SKM-1 (cell line): ENCODE measurements around the gene NKX1-2.
"Not testable (repeated sequence)": the region's sequence is repeated elsewhere in the genome, so short reads cannot be mapped to it uniquely, and the experiment has no call there.

Source experiments
- DNase-seq: peaks from one replicate; lab custom pipeline; 2025; ENCODE audit not compliant: unreplicated experiment; lab: John Stamatoyannopoulos, UW

Gene NKX1-2

GRCh38 chr10:124453960-124454610 is 4.2 kb upstream of the NKX1-2 start:
- no peak for DNase-seq

DNA sequence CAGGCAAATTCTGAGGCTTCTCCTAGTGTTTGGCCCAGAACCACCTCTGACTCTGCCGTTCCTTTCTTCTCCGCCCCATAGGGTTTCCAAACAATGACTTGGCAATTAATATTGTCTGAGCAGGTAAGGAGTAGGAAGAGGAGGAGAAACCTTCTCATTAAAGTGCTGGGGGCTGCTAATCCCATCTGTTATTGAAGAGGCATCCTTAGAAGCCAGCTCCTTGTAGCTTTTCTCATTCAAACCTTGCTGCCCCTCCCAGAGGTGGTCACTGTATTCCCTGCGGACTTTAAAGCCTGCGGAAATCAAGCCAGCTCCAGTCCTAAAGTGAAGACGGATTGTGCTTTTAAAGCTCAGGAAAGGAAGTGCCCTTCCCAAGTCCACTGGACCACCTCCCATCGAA is 1.4 kb upstream of the NKX1-2 start:
- no peak for DNase-seq

GRCh38 chr10:124450783-124451057 is 885 bp upstream of the NKX1-2 start:
- no peak for DNase-seq

DNA sequence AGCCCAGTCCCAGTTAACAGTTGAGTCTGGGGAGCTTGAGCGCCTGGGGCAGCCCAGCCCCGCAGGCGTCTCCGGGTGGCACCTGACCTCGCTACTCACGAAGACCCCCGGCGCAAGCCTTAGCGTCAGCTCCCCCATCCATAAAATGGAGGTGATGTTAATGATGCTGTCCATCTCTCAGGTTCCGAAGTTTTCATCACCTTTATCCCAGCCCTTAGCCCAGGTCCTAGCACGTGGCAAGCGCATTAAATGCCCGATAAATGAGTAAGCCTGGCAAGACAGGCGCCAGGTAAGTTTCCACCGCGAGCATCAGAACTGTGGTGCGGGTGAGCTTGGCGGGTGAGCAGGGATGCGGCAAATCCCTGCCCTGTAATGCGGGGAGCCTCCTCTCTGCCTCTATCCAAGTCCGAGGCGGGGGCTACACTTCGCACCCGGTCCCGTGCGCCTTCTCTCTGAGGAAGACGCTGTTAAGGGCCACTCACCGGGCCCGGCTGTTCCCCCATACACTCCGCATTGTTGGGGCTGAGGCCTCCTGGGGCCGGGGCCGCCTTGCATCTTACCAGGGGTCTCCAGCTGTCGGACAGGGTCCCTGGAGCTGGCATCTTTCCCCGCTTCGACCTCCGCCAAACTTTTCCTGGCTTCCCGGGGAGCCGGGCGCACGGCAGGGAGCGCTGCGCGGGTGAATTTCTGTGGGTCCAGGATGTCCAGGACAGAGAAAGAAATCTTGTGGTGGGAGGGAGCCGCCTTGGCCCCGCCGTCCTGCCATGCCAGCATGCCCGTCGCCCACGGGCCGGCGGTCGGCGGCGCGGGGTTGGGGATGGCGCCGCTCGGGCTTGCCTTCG is 444 bp downstream of the NKX1-2 start:
- no peak for DNase-seq

DNA sequence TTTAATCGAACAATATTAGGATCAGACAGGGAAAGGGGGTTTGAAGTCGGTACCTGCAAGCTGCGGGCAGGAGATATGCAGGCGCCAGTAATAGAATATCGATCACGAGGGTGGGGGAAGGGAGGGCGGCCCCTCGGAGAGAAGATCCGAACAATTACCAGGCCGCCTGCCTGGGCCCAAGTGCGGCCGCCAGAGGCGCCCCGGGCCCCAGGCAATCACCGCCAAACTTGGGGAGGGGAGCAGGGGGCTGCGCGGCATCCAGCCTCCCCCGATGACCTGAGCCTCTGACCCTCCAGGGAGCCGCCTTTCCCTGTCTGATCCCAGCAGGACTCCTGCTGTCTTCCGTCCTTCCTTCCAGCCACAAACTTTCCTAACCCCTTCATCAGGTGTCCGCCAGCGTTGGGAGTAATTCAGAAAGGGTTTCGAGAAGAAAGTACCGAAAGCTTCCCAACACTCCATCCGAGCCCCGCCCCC is 1.1 kb downstream of the NKX1-2 start:
- DNase-seq: no peak

DNA sequence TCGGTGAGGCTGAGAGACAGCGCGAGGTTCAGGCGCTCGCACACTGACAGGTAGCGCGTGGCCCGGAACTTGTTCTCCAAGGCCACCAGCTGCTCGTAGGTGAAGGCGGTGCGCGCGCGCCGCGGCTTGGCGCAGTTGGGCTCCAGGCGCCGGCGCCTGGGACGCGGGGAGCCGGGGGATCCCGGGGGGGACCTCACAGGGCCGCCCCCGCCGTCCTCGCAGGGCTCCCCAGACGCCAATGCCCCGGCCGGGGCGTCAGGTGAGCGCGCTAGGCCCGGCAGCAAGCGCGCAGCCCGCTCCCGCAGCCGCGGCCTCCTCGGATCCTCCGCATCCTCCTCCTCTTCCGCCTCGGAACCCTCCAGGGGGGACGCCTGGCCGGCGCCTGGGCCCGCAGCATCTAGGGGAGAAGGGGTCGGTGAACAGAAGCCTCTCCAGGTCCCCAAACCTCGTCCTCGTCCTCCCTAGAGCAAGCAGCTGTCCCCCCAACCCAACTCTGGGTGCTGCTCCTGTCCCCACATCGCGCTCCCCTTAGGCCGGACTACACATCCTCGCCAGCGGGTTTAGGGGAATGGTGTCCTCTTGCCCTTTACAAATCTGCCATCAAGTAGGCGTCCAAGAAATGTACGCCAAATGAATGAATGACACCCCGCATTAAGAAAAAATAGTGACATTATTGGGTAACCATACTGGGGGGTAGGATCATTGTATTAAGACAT is 1.9 kb downstream of the NKX1-2 start:
- DNase-seq: no peak

DNA sequence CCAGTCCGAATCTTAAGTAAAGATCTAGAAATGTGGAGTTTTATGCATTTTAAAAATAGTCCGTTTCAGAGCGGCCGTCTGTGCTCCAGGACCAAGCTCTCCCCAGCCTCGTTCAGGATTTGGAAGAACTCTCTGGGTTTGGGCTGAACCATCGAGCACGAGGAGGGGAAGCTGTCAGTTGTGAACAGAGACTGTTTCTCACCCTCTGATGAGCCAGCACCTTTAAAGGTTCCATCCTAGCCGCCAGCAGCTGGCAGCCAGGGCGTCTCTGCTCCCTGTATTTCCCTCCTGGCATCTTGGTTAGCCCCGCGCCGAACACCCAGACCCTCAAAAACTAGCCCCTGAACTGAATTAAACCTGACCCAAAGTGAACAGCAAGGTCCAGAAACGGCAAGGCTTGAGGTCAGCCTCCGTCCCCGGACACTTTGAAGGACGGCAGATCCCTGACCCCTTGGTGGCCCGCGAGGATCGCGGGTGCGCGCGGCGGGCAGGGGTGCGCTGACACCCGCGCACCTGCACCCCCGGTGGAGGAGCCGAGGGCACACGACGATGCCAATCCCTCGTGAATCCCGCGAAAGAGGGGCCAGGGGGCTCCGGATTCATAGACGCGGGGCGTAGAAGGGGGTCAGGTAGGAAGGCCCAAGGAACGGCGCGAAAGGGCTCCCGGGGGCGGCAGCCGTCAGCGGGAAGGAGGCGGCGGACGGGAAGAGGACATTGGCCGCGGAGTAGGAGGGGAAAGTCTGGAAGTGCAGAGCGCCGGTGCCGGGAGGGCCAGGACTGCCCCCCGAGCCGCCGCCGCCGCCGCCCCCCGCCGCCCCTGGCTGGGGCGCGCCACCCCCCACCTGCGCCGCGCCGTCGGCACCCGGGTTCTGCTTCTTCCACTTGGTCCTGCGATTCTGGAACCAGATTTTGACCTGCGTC is 2.7 kb downstream of the NKX1-2 start:
- no peak for DNase-seq

DNA sequence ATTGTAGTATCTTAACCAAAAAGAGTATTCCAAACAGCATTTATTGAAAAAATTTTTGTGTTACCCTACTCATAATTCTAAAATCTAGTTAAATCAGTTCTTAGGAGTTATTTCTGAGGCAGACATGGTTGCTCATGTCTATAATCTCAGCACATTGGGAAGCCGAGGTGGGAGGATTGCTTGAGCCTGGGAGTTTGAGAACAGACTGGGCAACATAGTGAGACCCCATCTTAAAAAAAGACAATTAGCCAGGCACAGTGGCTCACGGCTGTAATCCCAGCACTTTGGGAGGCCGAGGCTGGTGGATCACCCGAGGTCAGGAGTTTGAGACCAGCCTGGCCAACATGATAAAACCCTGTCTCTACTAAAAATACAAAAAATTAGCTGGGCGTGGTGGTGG is 8.1 kb downstream of the NKX1-2 start:
- not testable (repeated sequence) for DNase-seq

DNA sequence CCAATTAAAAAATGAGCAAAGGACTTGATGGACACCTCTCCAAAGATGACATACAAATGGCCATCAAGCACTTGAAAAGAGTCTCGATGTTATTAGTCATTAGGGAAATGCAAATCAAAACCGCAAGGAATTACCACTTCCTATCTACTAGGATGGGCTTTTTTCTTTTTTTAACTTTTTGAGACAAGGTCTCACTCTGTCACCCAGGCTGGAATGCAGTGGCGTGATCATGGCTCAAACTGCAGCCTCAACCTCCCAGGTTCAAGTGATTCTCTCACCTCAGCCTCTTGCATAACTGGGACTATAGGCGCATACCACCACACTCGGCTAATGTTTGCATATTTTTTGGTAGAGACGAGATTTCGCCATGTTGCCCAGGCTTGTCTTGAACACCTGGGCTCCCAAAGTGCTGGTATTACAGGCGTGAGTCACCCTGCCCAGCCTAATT is 13.6 kb downstream of the NKX1-2 start:
- DNase-seq: no peak

DNA sequence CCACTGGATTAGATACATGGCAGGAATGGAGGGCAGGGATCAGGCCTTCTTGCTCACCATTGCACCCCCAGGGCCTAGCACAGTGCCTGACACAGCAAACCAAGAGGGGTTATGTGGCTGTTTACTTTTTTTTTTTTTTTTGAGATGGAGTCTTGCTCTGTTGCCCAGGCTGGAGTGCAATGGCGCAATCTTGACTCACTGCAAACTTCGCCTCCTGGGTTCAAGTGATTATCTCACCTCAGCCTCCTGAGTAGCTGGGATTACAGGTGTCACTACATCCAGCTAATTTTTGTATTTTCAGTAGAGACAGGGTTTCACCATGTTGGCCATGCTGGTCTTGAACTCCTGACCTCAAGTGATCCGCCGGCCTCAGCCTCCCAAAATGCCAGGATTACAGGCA is 14.2 kb downstream of the NKX1-2 start:
- DNase-seq: not testable (repeated sequence)

- no peak for DNase-seq
Observed at GRCh38 chr10:124433461-124433860, 16.4 kb downstream of the NKX1-2 start.

DNA sequence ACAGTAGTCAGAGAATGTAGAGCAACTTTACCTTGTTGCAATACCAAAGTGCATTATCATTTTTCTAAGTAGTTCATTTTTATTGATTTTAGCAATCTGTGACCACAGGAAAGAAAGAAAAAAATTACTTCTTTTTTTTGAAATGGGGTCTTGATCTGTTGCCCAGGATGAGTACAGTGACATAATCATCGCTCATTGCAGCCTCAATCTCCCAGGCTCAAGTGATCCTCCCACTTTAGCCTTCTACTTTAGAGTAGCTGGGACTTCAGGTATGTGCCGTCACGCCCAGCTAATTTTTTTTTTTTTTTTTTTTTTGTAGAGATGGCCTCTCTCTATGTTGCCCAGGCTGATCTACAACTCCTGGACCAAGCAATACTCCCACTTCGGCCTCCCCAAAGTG is 19.8 kb downstream of the NKX1-2 start:
- no peak for DNase-seq

- DNase-seq: no peak
Observed at GRCh38 chr10:124429576-124429975, 20.3 kb downstream of the NKX1-2 start.

DNA sequence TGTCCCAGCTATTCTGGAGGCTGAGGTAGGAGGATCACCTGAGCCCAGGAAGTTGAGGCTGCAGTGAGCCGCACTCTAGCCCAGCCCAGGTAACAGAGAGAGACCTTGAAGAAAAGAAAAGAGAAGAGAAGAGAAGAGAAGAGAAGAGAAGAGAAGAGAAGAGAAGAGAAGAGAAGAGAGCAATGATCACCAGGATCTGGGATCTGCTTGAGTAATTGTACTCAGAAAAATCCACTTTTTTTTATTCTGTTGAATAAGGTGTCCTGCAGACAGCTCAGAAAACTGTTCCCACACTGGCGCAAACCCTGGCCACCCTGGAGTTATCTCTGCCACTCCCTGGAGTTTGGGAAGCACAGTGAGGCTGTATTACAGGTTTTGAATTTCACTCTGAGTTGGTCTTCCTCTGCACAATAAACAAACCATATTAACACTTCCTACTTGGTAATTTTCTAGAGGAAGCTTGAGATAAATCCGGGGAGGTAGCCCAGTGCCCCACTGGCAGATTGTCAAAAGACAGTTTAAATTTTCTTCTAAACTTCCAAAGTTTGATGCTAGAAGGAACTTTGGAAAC is 21.5 kb downstream of the NKX1-2 start:
- no peak for DNase-seq

- no peak for DNase-seq
Observed at GRCh38 chr10:124425227-124425962, 24.4 kb downstream of the NKX1-2 start.

GRCh38 chr10:124423813-124424212 is 26.0 kb downstream of the NKX1-2 start:
- DNase-seq: no peak

- no peak for DNase-seq
Observed at GRCh38 chr10:124422742-124423141, 27.1 kb downstream of the NKX1-2 start.

DNA sequence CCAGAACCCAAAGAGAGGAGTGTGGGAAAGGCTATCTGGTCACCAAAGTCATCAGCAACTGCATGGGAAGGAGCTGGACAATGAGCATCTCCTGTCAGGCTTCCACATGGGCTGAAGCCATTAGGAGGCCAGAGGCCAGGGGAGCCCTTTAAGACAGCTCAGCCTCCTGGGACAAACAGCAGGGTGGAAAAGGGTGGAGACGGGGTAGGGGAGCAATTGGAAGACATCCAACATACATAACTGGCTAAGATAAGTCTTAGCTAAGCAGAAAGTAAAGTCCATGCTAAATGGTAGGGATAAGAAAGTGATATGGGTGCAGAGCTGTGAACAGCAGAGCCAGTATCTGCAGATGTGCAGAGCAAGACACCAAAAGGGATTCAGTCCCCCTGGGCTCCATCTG is 29.6 kb downstream of the NKX1-2 start:
- DNase-seq: no peak

DNA sequence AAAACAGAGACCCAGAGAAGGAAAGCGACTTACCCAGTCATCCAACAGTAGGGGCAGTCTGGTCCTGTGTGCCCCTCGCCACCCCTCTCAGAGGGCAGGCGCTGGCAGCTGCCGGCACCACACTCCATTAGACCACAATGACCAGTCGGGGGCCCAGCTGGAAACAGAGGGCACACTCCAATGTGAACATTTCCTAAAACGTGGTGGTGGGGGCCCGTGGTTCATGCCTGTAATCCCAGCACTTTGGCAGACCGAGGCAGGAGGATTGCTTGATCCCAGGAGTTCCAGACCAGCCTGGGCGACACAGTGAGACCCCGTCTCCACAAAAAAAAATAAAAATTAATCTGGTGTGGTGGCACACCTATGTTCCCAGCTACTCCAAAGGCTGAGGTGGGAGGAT is 30.2 kb downstream of the NKX1-2 start:
- DNase-seq: no peak
